GM19463 (cell line): ENCODE data around the gene MMS19.
A peak's percentile ranks its signal among the peaks of the same experiment; 100 is the strongest.
"Not testable (repeated sequence)": the region's sequence is repeated elsewhere in the genome, so short reads cannot be mapped to it uniquely, and the experiment has no call there.

Experiments used
- ATAC-seq: cut with Tn5 transposase; IDR thresholded peaks from one replicate; pipeline ENCODE4 v1.9.1; 2021; ENCODE audit warnings: mild to moderate bottlenecking, moderate library complexity; ENCODE audit not compliant: unreplicated experiment

The MMS19 gene

GRCh38 chr10:97506199-97506991 is 8.2 kb upstream of the MMS19 start:
- no peak for ATAC-seq

DNA sequence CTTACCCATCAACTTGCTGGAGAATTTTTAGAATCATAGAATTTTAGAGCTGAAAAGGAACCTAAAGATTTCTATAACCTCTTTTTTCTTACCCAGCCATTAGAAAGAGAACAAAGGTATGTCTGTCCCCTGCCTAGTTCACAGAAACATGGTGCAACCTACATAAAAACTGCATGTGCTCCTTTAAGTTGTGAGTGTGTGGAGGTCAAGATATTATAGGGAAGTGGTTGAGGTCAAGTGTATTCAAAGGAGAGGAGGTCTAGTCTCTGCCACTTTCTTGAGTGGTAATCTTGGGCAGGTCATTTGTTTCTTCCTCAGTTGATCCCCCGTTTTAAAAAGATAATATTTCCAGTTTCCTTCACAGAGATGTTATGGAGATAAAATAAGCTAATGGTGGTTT is 6.9 kb upstream of the MMS19 start:
- ATAC-seq, result no peak

DNA sequence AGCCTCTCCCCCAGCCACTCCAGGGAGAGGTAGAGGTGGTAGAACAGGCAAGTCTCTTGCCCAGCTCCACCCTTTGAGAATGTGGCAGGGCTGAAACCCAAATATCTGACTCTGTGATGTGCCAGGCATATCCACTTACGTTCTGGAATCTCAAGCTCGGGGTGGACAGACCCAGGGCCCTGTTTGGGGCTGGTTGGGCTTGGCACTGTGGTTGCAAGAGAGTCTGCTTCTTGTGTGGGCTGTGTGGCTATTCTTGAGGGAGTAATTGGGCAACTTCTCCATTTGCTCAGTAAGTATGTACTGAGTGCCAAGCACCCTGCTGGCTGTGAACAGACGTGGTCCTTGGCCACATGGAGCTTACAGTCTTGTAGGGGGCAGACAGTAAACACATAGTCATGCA is 5.2 kb upstream of the MMS19 start:
- ATAC-seq, result no peak

DNA sequence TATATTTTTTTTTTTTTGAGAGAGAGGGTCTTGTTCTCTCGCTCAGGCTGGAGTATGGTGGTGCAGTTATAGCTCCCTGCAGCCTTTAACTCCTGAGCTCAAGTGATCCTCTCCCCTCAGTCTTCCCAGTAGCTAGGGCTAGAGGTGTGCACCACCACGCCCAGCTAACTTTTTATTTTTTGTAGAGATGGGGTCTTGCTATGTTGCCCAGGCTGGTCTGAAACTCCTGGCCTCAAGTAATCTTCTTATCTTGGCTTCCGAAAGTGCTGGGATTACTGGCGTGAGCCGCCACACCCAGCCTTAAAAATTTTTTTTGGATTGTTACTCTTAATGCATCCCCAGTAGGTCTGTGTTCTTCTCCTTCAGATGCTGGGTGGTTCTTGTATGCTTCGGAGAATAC is 4.7 kb upstream of the MMS19 start:
- no peak for ATAC-seq

- no peak for ATAC-seq
Observed at GRCh38 chr10:97500297-97500575, 2.0 kb upstream of the MMS19 start.

DNA sequence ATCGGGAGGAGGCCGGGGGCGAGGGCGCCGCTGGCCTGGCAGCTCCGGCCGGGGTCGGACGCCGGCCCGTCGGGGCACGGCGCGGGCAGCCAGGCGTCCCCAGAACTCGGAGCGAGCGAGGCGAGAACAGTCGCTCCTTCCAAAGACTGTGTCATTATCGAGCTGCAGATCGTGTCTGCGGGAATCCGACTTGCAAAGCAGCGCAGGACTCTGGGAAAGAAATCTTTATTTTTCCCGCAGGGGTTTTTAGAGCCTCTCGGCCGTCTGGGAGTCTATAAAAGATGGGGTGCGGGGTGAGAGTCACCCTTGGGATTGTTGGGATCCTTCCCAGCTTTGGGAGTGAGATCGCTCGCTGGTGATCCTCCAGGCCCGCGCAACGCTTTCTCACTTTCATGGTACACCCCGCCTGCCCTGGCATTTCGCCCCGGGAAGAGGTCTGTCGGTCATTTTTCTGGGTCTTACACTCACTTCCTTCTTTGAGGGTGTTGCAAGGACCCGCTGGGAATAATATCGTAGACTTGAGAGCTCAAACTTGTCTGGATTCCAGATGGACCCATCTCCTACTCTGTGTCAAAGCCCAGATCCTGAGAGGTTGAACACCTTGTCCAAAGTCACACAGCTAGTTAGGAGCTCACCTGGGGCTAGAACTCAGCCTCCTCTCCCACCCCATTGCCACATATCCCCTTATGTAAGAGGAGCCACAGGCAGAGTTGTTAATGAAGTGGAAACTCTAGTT is 1.5 kb upstream of the MMS19 start:
- ATAC-seq, result no peak

GRCh38 chr10:97498841-97499560 is 779 bp upstream of the MMS19 start, which contains the start of gene UBTD1:
UBTD1 (plus strand) TSS chr10:97498924; CDS start chr10:97499204, 280 bp downstream.
- ATAC-seq, result peak; percentile 2

- no peak for ATAC-seq
Observed at GRCh38 chr10:97497572-97498075, 598 bp downstream of the MMS19 start.

- no peak for ATAC-seq
Observed at GRCh38 chr10:97494863-97495506, 3.2 kb downstream of the MMS19 start.

- no peak for ATAC-seq
Observed at GRCh38 chr10:97494151-97494550, 4.1 kb downstream of the MMS19 start.

DNA sequence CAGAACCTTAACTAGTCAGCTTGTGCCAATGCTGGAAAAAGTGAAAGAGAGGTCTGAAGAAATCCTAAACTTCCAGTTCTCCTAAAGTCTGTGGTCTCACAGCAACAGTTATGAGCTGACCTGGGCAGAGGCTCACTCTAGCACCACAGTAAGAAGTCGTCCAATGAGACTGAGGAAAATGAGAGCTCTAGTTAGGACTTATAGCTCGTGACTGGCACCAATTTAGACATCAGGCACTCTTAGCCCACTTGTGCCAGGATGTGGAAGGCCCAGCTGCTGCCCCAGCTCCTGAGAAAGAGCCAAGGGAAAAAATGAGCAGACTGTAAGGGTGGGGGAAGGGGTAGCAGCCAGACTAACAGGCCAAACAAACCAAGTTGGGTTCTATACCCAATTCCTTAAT is 7.6 kb downstream of the MMS19 start:
- no peak for ATAC-seq

DNA sequence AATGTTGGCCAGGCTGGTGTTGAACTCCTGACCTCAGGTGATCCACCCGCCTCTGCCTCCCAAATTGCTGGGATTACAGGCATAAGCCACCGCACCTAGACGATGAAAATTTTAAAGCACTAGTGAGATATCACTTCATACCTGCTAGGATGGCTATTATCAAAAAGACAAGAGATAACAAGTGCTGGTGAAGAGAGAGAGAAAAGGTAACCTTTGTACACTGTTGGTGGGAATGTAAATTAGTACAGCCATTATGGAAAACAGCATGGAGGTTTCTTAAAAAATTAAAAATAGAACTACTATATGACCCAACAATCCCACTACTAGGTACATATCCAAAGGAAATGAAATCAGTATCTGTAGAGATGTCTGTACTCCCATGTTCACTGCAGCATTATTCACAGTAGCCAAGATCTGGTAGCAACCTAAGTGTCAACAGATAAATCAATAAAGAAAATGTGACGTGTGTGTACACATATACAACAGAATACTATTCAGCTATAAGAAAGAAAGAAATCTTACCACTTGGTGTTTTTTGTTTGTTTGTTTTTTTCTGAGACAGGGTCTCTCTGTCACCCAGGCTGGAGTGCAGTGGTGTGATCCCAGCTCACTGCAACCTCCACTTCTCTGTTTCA is 12.5 kb downstream of the MMS19 start:
- no peak for ATAC-seq

DNA sequence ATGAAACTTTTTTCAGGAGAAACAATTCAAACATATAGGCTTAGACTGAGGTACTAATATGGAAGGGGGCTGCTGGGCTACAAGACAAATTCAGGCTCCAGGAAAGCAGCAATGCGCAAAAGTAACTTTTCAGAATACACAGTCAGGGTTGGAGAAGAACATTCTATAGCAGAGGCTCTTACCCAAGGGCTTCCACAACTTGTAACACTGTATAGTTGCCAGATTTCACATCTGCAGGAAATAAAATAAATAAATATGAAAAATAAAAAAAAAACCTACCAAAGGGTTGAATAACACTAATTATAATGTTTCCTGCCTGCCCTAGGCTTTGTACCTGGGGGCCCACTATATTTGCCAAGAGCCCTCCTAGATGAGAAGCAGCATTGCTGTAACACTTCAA is 14.3 kb downstream of the MMS19 start:
- no peak for ATAC-seq

GRCh38 chr10:97483506-97483905 is 14.7 kb downstream of the MMS19 start:
- ATAC-seq, result no peak

- ATAC-seq, result no peak
Observed at GRCh38 chr10:97482381-97482780, 15.8 kb downstream of the MMS19 start.

DNA sequence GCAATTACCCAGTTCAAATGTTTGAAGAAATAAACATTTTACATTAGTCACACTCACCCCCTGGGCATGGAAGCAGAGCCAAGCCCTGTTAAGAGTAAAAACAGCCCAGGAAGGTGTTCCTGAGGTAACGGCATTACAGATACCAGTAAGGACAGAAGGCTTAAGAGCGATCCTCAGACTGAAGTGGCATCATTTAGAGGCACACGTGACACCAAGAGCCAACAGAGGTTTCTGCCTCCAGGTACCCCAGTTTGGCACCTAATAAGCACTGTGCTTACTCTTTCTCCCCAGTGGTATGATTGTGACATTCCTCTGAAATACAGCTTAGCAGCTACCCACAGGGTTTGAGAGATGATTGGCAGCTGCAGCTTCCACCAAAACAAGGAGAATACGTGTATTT is 17.2 kb downstream of the MMS19 start:
- ATAC-seq, result no peak

DNA sequence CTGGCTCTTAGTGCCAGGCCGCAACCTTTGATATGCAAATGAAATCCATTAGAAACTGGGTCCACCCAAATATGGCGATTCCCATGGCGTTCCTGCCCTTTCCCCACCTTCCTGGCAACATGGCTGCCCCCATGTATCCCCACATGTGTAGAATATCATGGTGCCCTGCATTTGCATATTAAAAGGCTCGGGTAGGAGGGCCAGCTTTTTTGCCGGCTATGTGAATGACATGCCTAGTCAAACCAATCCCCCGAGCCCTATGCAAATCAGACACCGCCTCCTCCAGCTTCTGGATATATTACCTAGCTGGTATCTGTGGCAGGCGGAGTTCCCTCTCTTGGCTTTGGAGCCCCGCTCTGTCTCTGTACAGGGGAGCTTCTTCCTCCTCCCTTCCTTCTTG is 18.3 kb downstream of the MMS19 start:
- no peak for ATAC-seq

DNA sequence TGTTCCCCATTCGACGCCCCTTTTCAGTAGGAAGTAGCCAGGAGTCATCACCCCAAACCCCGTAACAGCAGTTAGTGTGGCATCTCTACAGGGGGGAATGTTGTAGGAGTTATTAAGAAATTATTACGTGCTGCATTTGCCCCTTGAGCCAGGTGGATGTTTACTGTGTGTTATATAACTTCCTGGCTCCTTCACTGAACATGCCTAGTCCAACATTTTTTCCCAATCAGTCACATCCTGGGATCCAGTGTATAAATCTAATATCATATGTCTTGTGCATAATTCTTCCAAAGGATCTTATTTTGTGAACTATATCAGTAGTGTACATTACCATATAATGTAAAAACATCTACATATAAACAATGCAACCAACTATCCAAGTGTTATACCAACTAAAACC is 18.8 kb downstream of the MMS19 start:
- ATAC-seq, result not testable (repeated sequence)

DNA sequence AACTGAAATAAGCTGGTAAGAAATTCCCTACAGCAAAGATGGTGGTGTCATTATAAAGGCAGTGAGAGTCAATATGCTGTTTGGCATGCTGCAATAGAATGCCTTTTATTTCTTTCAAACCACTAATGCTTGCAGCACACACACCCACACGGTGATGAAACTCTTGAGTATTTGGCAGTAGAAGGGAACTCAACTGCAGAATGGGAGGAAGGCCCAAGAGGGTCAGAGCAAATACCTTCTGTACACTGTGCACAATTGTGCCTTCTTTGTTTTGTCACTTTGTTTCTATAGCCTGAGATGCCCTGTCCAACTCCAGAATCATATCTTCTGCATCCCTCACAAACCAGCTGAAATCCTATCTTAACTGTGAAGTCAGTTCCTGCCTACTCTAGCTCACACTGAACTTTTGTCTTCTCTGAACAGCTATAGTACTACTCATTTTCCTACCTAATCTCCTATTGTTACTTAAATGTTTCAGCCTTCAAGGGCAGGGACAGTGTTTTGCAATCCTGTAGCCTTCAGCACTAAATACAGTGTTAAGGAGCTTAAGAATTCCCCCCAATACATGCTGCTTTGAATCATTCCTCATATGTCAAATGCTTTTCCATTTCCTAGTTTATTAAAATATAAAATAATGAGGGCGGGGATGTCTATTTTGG is 22.2 kb downstream of the MMS19 start:
- no peak for ATAC-seq

DNA sequence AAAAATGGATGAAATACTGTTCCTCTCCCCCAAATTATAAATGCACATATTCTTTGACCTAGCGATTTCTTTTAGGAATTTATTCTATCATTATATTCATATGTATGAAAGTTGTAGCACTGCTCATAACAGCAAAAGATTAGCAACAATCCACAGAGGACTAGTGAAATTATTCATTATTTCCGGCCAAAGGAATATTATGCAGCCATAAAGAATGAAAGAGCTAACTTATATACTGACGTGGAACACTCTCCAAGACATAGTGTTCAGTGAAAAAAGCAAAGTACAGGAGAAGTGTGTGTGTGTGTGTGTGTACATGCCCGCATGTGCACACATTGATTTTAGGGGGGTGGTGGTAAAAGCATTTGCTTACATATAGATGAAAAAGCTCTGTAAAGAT is 23.3 kb downstream of the MMS19 start:
- no peak for ATAC-seq
